PC-9 (cell line): Measurements from ENCODE around the gene UAP1L1. TPM values are rescaled to one million over a fixed set of nuclear protein-coding genes. Genes with fewer than 3 reads are reported as not detected.

ENCODE experiments used
- total RNA-seq: library from RNA; stranded (reverse); gene quantifications from 2 replicates; pipeline ENCODE4 v1.2.3, GENCODE V29; 2021

Gene UAP1L1
- total RNA-seq, 1 experiment from 2014 or later: 9.9 TPM

Other genes with a start within 250 kb of the UAP1L1 start
- 5.3 and 5.9 TPM in 2 replicates for gene AJM1, start 235.0 kb upstream of the UAP1L1 start, total RNA-seq
- gene PHPT1, start 228.1 kb upstream of the UAP1L1 start, total RNA-seq: 112 and 114 TPM in 2 replicates
- gene MAMDC4, start 225.2 kb upstream of the UAP1L1 start, total RNA-seq: 9.2 and 11.6 TPM in 2 replicates
- 275 and 338 TPM in 2 replicates for gene EDF1, start 211.2 kb upstream of the UAP1L1 start, total RNA-seq
- 42.7 and 48.0 TPM in 2 replicates for gene TRAF2, start 191.0 kb upstream of the UAP1L1 start, total RNA-seq
- gene FBXW5, start 132.8 kb upstream of the UAP1L1 start, total RNA-seq: 101 and 125 TPM in 2 replicates
- gene C8G, start 132.3 kb upstream of the UAP1L1 start, total RNA-seq: 2.3 and 4.4 TPM in 2 replicates
- 9.3 and 14.2 TPM in 2 replicates for gene LCN12, start 125.2 kb upstream of the UAP1L1 start, total RNA-seq
- 1.7 and 2.0 TPM in 2 replicates for gene PTGDS, start 100.0 kb upstream of the UAP1L1 start, total RNA-seq
- gene LCNL1, start 94.5 kb upstream of the UAP1L1 start, total RNA-seq: 0.41 and 0.43 TPM in 2 replicates
- 54.9 and 78.9 TPM in 2 replicates for gene PAXX, start 85.1 kb upstream of the UAP1L1 start, total RNA-seq
- 24.1 and 39.7 TPM in 2 replicates for gene CLIC3, start 80.9 kb upstream of the UAP1L1 start, total RNA-seq
- 79.2 and 115 TPM in 2 replicates for gene ABCA2, start 49.3 kb upstream of the UAP1L1 start, total RNA-seq
- not detected in 2 replicates for gene FUT7, start 45.4 kb upstream of the UAP1L1 start, total RNA-seq
- 89.8 and 137 TPM in 2 replicates for gene NPDC1, start 31.3 kb upstream of the UAP1L1 start, total RNA-seq
- 9.0 and 14.1 TPM in 2 replicates for gene ENTPD2, start 23.5 kb upstream of the UAP1L1 start, total RNA-seq
- gene SAPCD2, start 7.0 kb upstream of the UAP1L1 start, total RNA-seq: 46.9 and 50.3 TPM in 2 replicates
- 79.3 and 107 TPM in 2 replicates for gene MAN1B1, start 9.5 kb downstream of the UAP1L1 start, total RNA-seq
- 104 and 126 TPM in 2 replicates for gene DPP7, start 37.2 kb downstream of the UAP1L1 start, total RNA-seq
- 0.10 TPM in 1 of 2 replicates, not detected in the other for gene GRIN1, start 61.6 kb downstream of the UAP1L1 start, total RNA-seq
- 2.3 and 2.5 TPM in 2 replicates for gene LRRC26, start 92.5 kb downstream of the UAP1L1 start, total RNA-seq
- gene TMEM210, start 94.5 kb downstream of the UAP1L1 start, total RNA-seq: 0.74 and 1.5 TPM in 2 replicates
- gene ANAPC2, start 111.0 kb downstream of the UAP1L1 start, total RNA-seq: 92.1 and 95.4 TPM in 2 replicates
- gene SSNA1, start 111.2 kb downstream of the UAP1L1 start, total RNA-seq: 98.7 and 109 TPM in 2 replicates
- 61.0 and 61.8 TPM in 2 replicates for gene TPRN, start 123.2 kb downstream of the UAP1L1 start, total RNA-seq
- 43.3 and 45.5 TPM in 2 replicates for gene TMEM203, start 128.1 kb downstream of the UAP1L1 start, total RNA-seq
- gene NDOR1, start 128.2 kb downstream of the UAP1L1 start, total RNA-seq: 27.7 and 28.8 TPM in 2 replicates
- gene RNF208, start 144.7 kb downstream of the UAP1L1 start, total RNA-seq: 31.3 and 38.0 TPM in 2 replicates
- gene CYSRT1, start 147.7 kb downstream of the UAP1L1 start, total RNA-seq: 9.0 and 15.2 TPM in 2 replicates
- gene RNF224, start 150.0 kb downstream of the UAP1L1 start, total RNA-seq: 3.9 and 4.7 TPM in 2 replicates
- 1.4 and 2.5 TPM in 2 replicates for gene SLC34A3, start 153.4 kb downstream of the UAP1L1 start, total RNA-seq
- 441 and 494 TPM in 2 replicates for gene TUBB4B, start 163.8 kb downstream of the UAP1L1 start, total RNA-seq
- gene STPG3, start 173.8 kb downstream of the UAP1L1 start, total RNA-seq: 0.45 and 0.46 TPM in 2 replicates
- gene NELFB, start 177.8 kb downstream of the UAP1L1 start, total RNA-seq: 94.2 and 103 TPM in 2 replicates
- 48.9 and 59.9 TPM in 2 replicates for gene TOR4A, start 200.2 kb downstream of the UAP1L1 start, total RNA-seq
- gene NRARP, start 224.8 kb downstream of the UAP1L1 start, total RNA-seq: 20.6 and 25.8 TPM in 2 replicates